C1 segment of cervical spinal cord (tissue), 14 donors: Measurements from ENCODE around the gene SMIM41.

Experiments used
- DNase-seq, 14 donors: peaks; one replicate each; lab custom pipeline; 2025; lab: John Stamatoyannopoulos, UW

SMIM41 gene

GRCh38 chr12:52079576-52080402 lies at the start of gene SMIM41:
Gene SMIM41 (plus strand): TSS chr12:52079704. CDS start chr12:52079780, 76 bp downstream.
- no peak for DNase-seq

DNA sequence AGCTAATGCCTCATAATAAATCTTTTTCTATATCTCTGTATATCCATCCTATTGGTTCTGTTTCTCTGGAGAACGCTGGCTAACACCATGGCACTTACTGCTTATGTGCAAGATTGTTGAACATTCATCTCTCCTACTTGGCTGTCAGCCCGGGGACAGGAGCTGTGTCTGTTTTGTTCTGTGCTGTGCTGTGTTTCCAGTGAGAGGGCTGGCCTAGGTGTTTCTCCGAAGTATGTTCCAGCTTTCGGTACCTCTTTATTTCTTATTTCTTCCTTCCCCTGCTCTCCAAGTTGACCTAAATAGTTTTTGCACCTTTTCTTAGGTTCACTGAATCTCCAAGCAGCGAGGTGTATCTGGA lies 47.1 kb upstream of the SMIM41 start:
- peak in 6 of 14 donors; percentile 32 to 84 (median 63) for DNase-seq

DNA sequence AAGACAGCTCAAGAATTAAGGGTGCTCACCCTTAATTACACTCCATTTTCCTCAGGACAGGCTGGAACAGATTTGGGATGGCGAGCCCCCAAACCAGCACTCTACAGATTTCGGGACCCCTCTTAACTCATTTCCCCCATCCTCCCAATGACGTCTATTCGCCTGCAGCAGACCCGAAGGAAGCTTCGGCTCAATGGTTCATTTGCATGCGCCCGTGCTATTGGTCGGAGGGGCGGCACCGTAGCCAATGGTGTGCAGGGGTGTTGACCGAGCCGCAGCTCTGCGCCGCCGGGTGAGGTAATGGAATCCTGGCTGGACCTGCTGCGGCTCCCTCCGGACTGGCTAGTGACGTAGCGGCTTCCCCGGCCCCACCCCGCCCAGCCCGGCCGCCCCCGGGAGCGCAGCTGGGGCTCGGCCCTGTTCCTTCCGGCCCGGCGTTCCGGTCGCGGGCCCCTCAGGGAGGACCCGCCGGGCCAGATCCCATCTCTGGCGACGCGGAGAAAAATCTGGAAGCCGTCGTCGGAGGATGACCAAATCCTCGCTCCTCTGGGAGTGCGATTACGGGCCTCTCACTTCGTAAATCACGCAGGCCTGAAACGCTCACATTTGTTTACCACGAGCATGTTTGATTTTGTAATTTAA lies 46.6 kb upstream of the SMIM41 start:
- DNase-seq: peak; percentile 65 to 98 (median 93)

GRCh38 chr12:52033446-52034140 lies 45.9 kb upstream of the SMIM41 start:
- no peak for DNase-seq

- no peak for DNase-seq
These were observed 44.3 kb upstream of the SMIM41 start for GRCh38 chr12:52035190-52035589.

DNA sequence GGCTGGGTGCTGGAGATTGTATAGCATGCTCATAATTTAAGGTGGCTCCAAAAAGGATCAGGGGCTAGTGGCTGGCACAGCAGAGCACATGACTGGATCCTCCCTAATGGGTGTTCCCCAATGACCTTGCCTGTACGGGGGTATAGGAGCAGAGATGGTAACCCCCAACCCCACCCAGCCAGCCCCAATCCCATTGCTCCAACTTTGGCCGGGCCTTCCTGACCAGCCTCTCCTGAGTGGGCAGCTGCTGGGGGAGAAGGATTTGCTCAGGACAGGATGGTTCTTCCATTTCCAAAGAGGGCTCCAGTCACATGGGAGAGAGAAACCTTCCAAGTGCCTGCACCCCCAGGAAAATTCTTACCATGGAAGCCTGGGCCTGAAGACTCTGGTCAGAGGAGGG lies 43.6 kb upstream of the SMIM41 start:
- no peak for DNase-seq

- peak in 12 of 14 donors; percentile 14 to 89 (median 65) for DNase-seq
These were observed 42.8 kb upstream of the SMIM41 start for GRCh38 chr12:52036587-52037171.

DNA sequence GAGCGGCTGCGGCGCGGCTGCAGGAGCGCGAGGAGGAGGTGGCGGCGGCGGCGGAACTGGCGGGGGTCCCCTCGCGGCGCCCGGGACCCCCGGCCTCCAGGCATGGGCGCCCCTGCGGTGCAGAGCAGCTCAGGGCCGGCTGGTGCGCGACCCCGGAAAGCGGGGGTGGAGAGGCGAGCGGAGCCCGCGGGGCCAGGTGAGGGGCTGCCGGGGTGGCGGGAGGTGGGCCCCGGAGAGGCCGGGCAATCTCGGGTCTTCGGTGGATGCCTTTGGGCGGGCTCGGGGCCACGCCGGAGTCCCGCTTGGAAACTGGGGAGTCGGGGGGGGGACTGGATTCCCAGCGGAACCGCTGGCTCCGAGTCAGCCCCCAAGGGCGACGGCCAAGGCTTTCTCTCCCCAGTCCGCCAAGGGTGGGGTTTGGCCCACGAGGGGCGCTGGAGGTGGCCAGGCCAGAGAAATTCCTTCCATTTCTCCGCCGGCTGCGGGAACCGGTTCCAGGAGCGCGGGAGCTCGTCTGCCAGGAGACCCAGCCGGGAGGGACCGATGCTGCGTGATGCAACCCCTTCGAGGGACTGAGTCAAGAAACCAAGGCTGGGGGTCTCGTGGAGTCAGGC lies 42.1 kb upstream of the SMIM41 start:
- DNase-seq: peak in 4 of 14 donors; percentile 24 to 38 (median 35)

GRCh38 chr12:52038447-52038846 lies 41.1 kb upstream of the SMIM41 start:
- DNase-seq: peak in 1 of 14 donors; percentile 23

- DNase-seq: no peak
These were observed 38.5 kb upstream of the SMIM41 start for GRCh38 chr12:52041035-52041434.

GRCh38 chr12:52041695-52042123 lies 37.8 kb upstream of the SMIM41 start:
- DNase-seq: peak in 2 of 14 donors; percentile 17 to 38

DNA sequence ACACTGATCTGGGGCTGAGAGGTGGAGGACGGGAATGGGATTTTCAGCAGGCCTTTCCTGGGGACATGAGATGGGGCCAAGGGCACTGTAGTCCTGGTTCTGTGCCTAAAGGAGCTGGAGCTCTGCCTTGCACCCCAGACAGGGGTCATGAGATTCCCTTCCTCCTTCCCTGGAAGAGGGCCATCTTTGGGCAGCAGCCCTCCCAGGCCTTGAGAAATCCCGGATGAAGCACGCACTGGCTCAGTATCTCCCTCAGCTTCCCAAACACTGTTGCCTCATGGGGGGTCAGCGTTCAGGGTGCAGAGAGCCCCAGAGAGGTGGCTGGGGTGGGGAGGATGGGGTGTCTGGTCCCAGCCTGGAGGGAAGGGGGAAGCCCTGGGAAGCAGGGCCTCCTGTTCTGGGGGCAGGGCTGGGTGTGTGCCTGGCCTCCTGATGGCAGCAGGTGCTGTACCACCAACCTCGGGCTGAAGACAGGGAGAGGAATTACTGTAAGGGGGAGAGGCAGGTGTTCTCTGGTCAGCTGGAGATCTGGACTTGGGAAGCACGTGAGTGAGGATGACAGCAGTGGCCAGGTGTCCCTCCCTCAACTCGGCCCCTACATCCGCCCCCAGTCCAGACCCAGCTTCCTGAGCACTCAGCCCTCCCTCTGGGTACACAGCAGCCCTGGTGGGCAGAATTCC lies 36.7 kb upstream of the SMIM41 start:
- DNase-seq: no peak

DNA sequence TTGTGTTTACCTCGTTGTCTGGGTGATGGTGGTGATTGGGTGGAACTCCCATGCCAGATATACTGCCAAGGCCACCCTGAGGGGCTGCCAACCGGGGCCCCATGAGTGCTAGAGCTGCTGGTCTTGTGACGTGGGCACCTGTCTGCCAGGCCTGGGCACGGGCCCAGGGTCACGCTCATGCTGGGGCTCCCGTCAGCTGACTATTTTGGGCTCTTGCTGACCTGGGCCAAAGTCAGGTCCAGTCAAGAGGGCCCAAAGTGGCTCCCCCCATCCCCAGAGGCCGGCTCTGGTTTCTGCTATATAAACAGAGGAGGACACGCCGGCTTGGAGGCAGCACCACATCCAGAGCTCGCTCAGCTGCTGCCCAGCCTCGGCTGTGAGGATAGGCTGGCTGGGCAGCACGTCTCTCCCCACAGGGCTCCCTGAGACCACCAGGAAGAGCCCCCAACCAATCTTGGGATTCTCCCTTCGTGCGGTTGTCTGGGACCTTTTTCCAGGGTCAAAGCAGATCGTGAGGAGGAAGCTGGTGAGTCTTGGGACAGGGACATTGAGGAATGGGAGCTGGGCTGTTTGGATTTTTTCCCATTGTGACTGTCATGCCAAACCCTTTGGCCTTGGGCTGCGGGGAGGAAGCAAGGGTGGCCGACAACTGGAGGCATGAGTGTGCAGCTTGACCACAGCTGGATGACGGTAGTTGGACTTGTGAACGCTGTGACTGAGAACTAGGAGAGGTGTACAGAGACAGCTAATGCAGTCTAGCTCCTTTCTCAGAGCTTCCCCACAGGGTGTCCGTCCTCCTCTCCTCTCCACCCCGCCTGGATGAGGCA lies 35.9 kb upstream of the SMIM41 start:
- DNase-seq: peak in 3 of 14 donors; percentile 20 to 28 (median 21)

DNA sequence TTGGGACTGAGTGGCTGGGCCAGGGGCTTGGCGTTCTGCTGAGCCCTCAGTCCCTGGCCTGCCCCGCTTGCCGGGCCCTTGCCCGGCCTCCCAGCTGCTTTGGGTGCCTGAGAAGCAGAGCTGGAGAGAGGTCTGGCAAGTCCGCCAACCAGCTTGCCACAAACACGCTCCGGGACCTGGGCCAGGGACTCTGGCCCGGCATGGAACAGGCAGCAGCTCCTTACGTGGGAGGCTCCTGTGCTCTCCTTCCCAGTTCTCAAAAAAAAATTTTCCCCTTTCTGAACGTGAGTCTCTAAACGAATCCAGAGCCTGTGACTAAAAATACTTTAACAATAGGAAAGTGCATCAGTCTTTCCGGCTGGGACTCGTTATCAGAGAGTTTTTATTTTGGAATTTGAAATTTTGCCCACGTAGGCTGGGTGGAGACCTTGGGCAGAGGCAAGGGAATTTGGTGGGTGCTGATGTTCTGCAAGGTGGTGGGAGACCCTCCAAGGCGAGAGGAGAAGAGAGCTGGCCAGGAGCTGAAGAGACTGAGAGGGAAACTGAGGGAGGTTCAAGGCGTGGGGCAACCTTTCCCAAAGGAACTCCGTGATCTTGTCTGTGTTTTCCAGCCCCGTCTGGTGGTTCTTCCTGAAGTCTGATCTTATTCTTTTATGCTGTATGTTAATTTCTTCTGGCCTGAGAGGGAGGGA lies 35.1 kb upstream of the SMIM41 start:
- DNase-seq: peak in 9 of 14 donors; percentile 30 to 86 (median 41)

GRCh38 chr12:52045794-52046199 lies 33.7 kb upstream of the SMIM41 start:
- DNase-seq: peak in 4 of 14 donors; percentile 16 to 29 (median 22)

DNA sequence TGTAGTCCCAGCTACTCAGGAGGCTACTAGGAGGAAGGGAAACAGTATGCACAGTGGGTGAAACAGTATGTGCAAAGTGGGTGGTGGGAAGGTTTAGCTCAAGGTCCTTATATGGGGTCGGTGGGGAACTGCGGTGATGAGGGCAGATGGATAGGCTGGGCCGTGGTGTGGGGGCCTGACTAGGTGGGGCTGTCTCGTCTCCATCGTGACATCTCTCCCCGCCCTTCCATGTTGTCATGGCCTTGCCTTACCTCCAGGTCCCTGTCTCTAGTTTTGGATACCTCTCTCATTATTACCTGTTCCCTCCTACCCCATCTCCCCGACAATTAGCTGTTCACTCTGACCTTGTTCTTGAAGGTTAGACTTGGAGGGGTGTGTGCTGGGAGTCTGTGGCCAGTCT lies 32.6 kb upstream of the SMIM41 start:
- DNase-seq: no peak

- DNase-seq: no peak
These were observed 30.2 kb upstream of the SMIM41 start for GRCh38 chr12:52049286-52049685.

DNA sequence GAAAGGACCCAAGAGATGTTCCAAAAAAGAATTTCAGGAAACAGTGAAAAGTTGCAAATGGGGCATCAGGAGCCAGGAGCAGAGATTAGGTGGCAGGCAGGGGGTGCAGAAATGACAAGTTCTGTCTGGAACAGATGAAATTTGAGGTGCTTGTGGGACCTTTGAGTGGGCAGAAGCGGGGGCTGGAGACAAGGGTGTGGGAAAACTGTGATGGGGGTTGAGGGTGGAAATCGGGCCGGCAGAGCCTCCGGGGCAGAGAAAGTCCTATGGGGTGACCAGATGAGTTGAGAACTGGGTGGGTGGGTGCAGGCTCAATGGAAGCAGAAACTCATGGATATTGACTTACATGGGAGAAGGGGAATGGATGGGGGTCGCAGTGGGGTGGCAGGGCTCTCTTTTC lies 29.8 kb upstream of the SMIM41 start:
- DNase-seq: no peak

- peak in 1 of 14 donors; percentile 39 for DNase-seq
These were observed 29.3 kb upstream of the SMIM41 start for GRCh38 chr12:52050116-52050757.
